Body of pancreas (tissue), 4 donors: ENCODE data around the gene PCDHB6.

Experiments
- POLR2A ChIP-seq, 3 donors: fragments of 450-650 bp; IDR thresholded peaks; one replicate each; pipeline ENCODE4 v1.6.1; 2016; ENCODE audit warnings: antibody characterized with exemption in 3 of 3, mild to moderate bottlenecking in 2 of 3
- TF ChIP-seq, protein P1 (sequence below), 7 experiments: fragments of 450-650 bp in 4 of 7; fragments of 200-600 bp in 3 of 7; sonication (generic) in 3 of 7; IDR thresholded peaks; one replicate each; pipeline ENCODE4 v1.5.1; 2016 to 2019; ENCODE audit warnings: antibody characterized with exemption in 7 of 7

DNA sequence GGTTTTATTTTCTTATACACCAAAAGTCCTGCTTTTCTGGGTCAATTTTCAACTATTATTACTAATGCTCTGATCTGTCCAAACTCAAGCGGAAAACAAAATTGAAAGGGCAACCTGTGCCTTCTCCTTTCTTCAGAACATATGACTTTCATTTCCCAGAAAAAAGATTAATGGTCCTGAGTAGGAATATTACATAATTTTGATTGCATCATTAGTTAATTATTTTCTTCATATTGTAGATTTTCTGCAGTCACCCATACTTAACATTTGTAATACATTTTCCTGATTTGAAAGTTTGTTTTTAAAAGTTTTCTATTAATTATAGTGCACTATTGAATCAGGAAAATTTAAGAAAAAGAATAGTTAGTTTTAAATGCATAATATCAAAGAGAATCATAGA is 26.1 kb downstream of the PCDHB6 start:
- TF ChIP-seq, protein P1, sequence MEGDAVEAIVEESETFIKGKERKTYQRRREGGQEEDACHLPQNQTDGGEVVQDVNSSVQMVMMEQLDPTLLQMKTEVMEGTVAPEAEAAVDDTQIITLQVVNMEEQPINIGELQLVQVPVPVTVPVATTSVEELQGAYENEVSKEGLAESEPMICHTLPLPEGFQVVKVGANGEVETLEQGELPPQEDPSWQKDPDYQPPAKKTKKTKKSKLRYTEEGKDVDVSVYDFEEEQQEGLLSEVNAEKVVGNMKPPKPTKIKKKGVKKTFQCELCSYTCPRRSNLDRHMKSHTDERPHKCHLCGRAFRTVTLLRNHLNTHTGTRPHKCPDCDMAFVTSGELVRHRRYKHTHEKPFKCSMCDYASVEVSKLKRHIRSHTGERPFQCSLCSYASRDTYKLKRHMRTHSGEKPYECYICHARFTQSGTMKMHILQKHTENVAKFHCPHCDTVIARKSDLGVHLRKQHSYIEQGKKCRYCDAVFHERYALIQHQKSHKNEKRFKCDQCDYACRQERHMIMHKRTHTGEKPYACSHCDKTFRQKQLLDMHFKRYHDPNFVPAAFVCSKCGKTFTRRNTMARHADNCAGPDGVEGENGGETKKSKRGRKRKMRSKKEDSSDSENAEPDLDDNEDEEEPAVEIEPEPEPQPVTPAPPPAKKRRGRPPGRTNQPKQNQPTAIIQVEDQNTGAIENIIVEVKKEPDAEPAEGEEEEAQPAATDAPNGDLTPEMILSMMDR (IDR thresholded peaks at IDR 0.05), result no peak
- no peak for TF ChIP-seq POLR2A (IDR thresholded peaks at IDR 0.05)
